ENCODE measurements around the gene ZNF75A. TPM values are rescaled to one million over a fixed set of nuclear protein-coding genes. Genes with fewer than 3 reads are reported as not detected.
A peak's percentile ranks its signal among the peaks of the same experiment; 100 is the strongest.
"Not testable (repeated sequence)": the region's sequence is repeated elsewhere in the genome, so short reads cannot be mapped to it uniquely, and the experiment has no call there.

The ZNF75A gene
- total RNA-seq (45.4 TPM), polyA plus RNA-seq (16.4 TPM)

- Histone ChIP-seq H3K4me3 (ENCODE audit: low read depth, low read length) (peak within 1 kb of the TSS; percentile 64), H3K36me3 (ENCODE audit: insufficient read depth) (peaks cover 4% of the 10 kb centered on the region), H3K4me1 (ENCODE audit: insufficient read depth) (peaks cover 1% of the 10 kb centered on the region), H3K27ac (ENCODE audit: low read depth) (peak within 1 kb of the TSS; percentile 79)
- peak; percentile 75 for DNase-seq (ENCODE audit: extremely low spot score)
- under 1% methylated on average over 103 of the region's 103 CpGs for WGBS
These were observed at the start of gene ZNF75A, which contains the start of gene TIGD7 for GRCh38 chr16:3305109-3306068. Gene ZNF75A, plus strand, starts transcription at chr16:3305497. Its CDS starts 2,932 bp downstream, at chr16:3308429. Gene TIGD7, minus strand, starts transcription at chr16:3305430. Its CDS starts 4,816 bp downstream, at chr16:3300614.

GRCh38 chr16:3256146-3256865 lies 49.0 kb upstream of the ZNF75A start, which contains the start of gene MEFV:
Gene MEFV, minus strand, starts transcription at chr16:3256633. Its CDS starts 46 bp downstream, at chr16:3256587.
- no peak for DNase-seq (ENCODE audit: extremely low spot score)

GRCh38 chr16:3256866-3257465 lies 48.3 kb upstream of the ZNF75A start:
- Histone ChIP-seq H3K36me3 (ENCODE audit: insufficient read depth) (no peaks in the 10 kb centered on the region), H3K27ac (ENCODE audit: low read depth) (no peak overlapping the region), H3K4me3 (ENCODE audit: low read depth, low read length) (no peak overlapping the region), H3K4me1 (ENCODE audit: insufficient read depth) (no peaks in the 10 kb centered on the region)
- DNase-seq (ENCODE audit: extremely low spot score) = no peak
- WGBS = 75% methylated on average over 9 of the region's 9 CpGs

More at GRCh38 chr16:3256146-3256865, 49.0 kb upstream of the ZNF75A start, which contains the start of gene MEFV:
- Histone ChIP-seq H3K27ac (ENCODE audit: low read depth) (no peak within 1 kb of the TSS), H3K4me1 (ENCODE audit: insufficient read depth) (no peaks in the 10 kb centered on the region), H3K4me3 (ENCODE audit: low read depth, low read length) (no peak within 1 kb of the TSS), H3K36me3 (ENCODE audit: insufficient read depth) (no peaks in the 10 kb centered on the region)
- 76% methylated on average over 14 of the region's 14 CpGs for WGBS

DNA sequence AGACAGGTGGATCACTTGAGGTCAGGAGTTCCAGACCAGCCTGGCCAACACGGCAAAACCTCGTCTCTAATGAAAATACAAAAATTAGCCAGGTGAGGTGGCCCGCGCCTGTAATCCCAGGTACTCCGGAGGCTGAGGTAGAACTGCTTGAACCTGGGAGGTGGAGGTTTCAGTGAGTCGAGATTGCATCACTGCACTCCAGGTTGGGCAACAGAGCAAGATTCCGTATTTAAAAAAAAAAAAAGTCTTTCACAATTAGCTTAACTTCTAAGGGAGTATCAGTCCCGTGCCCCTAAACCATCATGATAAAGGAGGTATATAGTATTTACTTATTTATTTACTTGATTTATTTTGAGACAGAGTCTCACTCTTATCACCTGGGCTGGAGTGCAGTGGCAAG lies 45.5 kb upstream of the ZNF75A start:
- Histone ChIP-seq H3K4me1 (ENCODE audit: insufficient read depth) (no peaks in the 10 kb centered on the region), H3K4me3 (ENCODE audit: low read depth, low read length) (no peak overlapping the region), H3K36me3 (ENCODE audit: insufficient read depth) (no peaks in the 10 kb centered on the region), H3K27ac (ENCODE audit: low read depth) (no peak overlapping the region)
- no peak for DNase-seq (ENCODE audit: extremely low spot score)
- 87% methylated on average over 8 of the region's 8 CpGs for WGBS

DNA sequence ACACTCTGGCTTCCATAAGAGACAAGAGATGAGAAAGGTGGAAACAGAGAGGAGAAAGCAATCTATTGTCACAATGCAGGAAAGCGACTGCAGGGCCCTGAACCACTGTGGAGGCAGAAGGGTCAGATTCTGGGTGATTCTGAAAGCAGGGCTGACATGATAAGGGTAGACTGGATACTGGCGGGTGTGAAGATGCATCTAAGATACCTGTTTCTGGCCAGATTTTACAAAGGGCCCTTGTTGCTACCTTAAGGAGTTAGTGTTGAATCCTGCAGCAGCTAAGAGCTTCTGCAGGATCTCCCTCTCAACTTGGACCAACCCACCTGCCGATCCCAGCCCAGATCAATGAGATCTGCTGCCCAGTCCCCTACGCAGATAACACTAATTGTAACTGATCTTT lies 42.8 kb upstream of the ZNF75A start:
- 94% methylated on average over 4 of the region's 4 CpGs for WGBS
- peaks cover 3% of the 10 kb centered on the region for H3K36me3 ChIP-seq (ENCODE audit: insufficient read depth)
- no peak for DNase-seq (ENCODE audit: extremely low spot score)
- H3K4me3 ChIP-seq (ENCODE audit: low read depth, low read length) = no peak overlapping the region
- no peak overlapping the region for H3K27ac ChIP-seq (ENCODE audit: low read depth)
- peaks cover 2% of the 10 kb centered on the region for H3K4me1 ChIP-seq (ENCODE audit: insufficient read depth)

DNA sequence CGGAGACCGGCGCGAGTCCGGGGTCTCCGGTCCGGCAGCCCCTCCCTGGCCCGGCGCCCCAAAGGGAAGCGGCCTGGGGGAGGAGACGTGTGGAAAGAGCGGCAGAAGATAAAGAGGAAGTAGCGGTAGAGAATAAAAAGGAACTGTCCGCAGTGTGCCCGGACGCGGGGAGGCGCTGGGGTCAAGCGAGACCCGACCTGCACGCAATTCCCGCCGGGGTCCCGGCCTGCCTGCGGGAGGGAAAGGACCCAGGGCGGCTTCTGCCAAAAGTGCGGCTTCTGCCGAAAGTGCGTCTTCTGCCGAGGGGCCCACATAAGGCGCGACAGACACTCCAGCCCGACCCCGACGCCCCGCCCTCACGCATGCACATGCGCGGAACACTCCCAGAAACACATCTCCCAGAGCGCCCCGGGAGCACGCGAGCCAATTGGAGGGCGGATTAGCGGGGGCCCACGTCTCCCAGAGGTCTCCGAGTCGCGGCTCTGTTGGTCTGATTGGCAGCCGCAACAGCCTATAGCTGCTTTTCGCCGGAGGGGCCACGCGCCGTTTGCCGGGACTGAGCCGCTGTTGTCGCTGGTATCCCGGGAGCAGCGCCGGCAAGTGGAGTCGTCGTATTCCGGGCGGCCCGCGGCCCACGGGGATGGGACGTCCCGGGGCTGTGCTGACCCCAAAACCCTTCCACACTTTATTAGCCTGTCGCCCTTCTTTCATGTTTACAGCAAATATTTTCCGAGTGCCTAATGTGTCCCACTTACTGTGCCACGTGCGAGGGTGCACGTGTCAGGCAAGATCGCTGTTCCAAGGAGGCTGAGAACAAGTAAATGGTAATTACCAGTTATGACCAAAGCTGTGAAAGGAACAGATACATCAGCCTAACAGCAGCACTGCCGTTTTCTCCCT lies 40.9 kb upstream of the ZNF75A start:
- under 1% methylated on average over 77 of the region's 77 CpGs for WGBS
- H3K27ac ChIP-seq (ENCODE audit: low read depth) = peak overlapping the region; percentile 99

DNA sequence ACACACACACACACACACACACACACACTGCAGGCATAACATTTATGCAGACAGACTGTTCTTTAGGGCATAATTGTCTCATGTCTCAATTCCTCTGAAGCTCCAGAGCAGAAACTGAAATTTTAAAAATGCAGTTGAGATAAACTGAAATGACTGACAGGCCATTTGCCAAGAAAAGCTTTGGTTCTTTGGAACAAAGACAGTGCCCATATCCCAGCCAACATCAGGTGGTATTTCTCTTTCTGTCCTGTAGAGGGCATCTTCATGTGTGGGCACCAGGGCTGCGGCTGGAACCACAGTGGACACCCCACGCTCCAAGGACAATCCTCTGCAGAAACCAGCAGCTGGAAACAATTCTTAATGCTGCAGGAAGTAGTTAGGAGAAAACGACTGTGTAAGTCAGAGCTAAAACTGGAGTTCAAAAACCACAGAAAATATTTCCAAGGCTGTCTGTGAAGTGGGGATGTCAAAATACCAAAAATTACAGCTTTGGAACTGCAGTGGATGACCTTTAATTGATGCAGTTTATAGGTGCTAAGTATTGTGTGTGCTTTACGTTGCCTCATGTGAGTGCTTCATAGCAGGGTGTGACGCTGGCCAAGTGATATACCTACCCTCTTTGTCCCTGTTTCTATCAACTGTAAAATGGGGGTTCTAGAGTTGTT lies 38.3 kb upstream of the ZNF75A start:
- no peak overlapping the region for H3K27ac ChIP-seq (ENCODE audit: low read depth)
- no peak overlapping the region for H3K4me3 ChIP-seq (ENCODE audit: low read depth, low read length)
- no peak for DNase-seq (ENCODE audit: extremely low spot score)
- peaks cover 3% of the 10 kb centered on the region for H3K36me3 ChIP-seq (ENCODE audit: insufficient read depth)
- peaks cover 2% of the 10 kb centered on the region for H3K4me1 ChIP-seq (ENCODE audit: insufficient read depth)
- WGBS = 62% methylated on average over 5 of the region's 5 CpGs

More for the DNA sequence above, 40.9 kb upstream of the ZNF75A start:
- Histone ChIP-seq H3K36me3 (ENCODE audit: insufficient read depth) (peaks cover 3% of the 10 kb centered on the region), H3K4me1 (ENCODE audit: insufficient read depth) (peaks cover 2% of the 10 kb centered on the region), H3K4me3 (ENCODE audit: low read depth, low read length) (peak overlapping the region; percentile 81)
- DNase-seq (ENCODE audit: extremely low spot score) = peak; percentile 96

DNA sequence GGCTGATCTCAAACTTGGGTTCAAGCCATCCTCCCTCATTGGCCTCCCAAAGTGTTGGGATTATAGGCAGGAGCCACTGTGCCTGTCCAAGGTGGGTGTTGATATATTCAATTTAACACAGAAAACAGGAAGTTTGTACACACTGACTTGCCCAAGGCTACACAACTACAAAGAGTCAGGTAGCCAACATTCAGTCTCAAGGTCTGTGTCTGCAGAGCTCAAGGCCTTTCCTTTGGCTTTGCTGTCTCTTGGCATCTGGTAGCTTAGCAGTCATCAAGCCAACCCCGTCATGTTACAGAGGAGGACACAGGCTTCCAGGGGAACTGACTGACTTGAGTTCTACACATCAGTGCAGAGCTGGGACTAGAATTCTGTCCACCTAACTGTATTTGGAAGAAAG lies 37.0 kb upstream of the ZNF75A start:
- Histone ChIP-seq H3K27ac (ENCODE audit: low read depth) (no peak overlapping the region), H3K4me3 (ENCODE audit: low read depth, low read length) (no peak overlapping the region), H3K36me3 (ENCODE audit: insufficient read depth) (peaks cover 3% of the 10 kb centered on the region), H3K4me1 (ENCODE audit: insufficient read depth) (peaks cover 2% of the 10 kb centered on the region)
- no peak for DNase-seq (ENCODE audit: extremely low spot score)
- 90% methylated on average over 1 of the region's 1 CpG for WGBS

- H3K4me1 ChIP-seq (ENCODE audit: insufficient read depth); H3K36me3 ChIP-seq (ENCODE audit: insufficient read depth); DNase-seq (ENCODE audit: extremely low spot score); H3K27ac ChIP-seq (ENCODE audit: low read depth); H3K4me3 ChIP-seq (ENCODE audit: low read depth, low read length): not testable (repeated sequence)
- WGBS = 76% methylated on average over 5 of the region's 5 CpGs
These were observed 34.6 kb upstream of the ZNF75A start for GRCh38 chr16:3270718-3271117.

GRCh38 chr16:3271281-3271680 lies 34.0 kb upstream of the ZNF75A start:
- not testable (repeated sequence) for H3K27ac ChIP-seq (ENCODE audit: low read depth); H3K36me3 ChIP-seq (ENCODE audit: insufficient read depth); H3K4me3 ChIP-seq (ENCODE audit: low read depth, low read length); DNase-seq (ENCODE audit: extremely low spot score); H3K4me1 ChIP-seq (ENCODE audit: insufficient read depth)
- WGBS = 90% methylated on average over 22 of the region's 22 CpGs

GRCh38 chr16:3274490-3274889 lies 30.8 kb upstream of the ZNF75A start:
- Histone ChIP-seq H3K4me3 (ENCODE audit: low read depth, low read length) (no peak overlapping the region), H3K36me3 (ENCODE audit: insufficient read depth) (no peaks in the 10 kb centered on the region), H3K4me1 (ENCODE audit: insufficient read depth) (no peaks in the 10 kb centered on the region), H3K27ac (ENCODE audit: low read depth) (no peak overlapping the region)
- no peak for DNase-seq (ENCODE audit: extremely low spot score)
- 47% methylated on average over 4 of the region's 4 CpGs for WGBS

GRCh38 chr16:3274947-3275346 lies 30.4 kb upstream of the ZNF75A start:
- Histone ChIP-seq H3K27ac (ENCODE audit: low read depth) (no peak overlapping the region), H3K4me1 (ENCODE audit: insufficient read depth) (no peaks in the 10 kb centered on the region), H3K4me3 (ENCODE audit: low read depth, low read length) (no peak overlapping the region), H3K36me3 (ENCODE audit: insufficient read depth) (no peaks in the 10 kb centered on the region)
- no peak for DNase-seq (ENCODE audit: extremely low spot score)

All from urinary bladder (tissue), 4 donors.